22Rv1 (cell line): ENCODE measurements around the gene RAB26.
"Not testable (repeated sequence)": the region's sequence is repeated elsewhere in the genome, so short reads cannot be mapped to it uniquely, and the experiment has no call there.

Source experiments
- CTCF ChIP-seq: fragments of 450-650 bp; IDR thresholded peaks from 2 replicates; pipeline ENCODE4 v1.5.1; 2017; ENCODE audit warnings: mild to moderate bottlenecking
- ZFX ChIP-seq: fragments of 450-650 bp; IDR thresholded peaks from 2 replicates; pipeline ENCODE4 v1.6.1; 2017; ENCODE audit warnings: antibody characterized with exemption, borderline replicate concordance

DNA sequence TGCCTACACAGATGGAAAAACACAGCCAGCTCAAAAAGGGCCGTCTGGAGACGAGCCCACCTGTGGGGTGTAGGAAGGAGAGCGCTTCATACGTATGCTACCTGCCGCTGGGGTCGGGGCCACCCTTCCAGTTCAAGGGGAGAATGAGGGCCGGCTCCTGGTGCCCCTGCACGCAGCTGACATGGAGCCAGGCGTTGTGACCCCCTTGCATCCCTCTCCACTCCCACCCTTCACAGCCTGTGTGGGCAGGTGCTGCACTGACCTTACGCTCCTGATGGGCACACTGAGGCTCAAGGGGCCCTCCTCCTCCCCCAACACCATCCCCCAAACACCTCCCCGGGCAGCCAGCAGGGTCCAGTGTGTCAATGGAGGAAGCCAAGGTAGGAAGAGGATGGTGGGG is 22.8 kb upstream of the RAB26 start:
- TF ChIP-seq CTCF, ZFX: not testable (repeated sequence)
